NK-92 treated with Interleukin-12 subunit alpha and Interleukin-12 subunit beta, amount 100 ng/mL, for 24 hours (cell line): ENCODE measurements around the gene GTPBP1.

Experiments
- DNase-seq: peaks from one replicate; lab custom pipeline; 2025; lab: John Stamatoyannopoulos, UW

Gene GTPBP1

DNA sequence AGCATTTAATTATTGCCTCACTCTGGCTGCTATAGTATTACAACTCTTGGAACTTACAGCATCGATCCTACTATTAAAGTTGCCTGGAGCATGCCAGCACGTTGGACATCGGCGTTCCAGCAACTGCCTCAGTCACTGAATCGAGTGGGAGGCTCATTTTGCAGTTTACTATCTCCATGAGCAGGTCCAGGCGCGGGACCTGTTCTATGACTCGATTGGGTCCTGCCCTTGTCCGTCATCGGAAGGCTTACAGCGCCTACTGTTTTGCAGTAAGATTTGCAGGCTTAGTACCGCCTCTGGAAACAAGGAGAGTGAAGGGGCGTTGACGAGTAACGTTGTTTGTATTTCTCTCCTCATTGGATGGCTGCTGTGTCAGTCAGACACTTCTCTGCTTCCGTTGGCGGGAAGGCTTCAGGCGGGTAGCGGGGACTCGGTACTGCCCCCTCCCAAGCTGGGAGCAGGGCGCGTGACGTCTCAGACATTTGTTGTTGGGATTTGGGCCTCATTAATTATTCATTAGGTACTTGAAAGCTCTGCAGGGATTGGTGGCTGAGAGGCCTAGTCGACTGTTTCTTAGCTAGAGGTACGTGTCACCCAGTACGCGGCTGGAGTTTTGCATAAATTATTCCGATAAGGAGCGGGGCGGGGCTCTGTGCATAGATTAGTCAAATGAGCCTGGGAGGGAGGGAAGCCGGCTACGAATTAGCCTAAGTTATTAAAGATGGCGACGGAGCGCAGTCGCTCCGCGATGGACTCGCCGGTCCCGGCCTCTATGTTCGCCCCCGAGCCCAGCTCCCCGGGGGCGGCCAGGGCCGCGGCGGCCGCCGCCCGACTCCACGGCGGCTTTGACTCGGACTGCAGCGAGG is at the start of gene GTPBP1:
Gene GTPBP1 (plus strand): TSS at position 710 of the 866 bp plus-strand sequence. CDS start 12 bp downstream, at position 722.
- DNase-seq: peak; percentile 95

DNA sequence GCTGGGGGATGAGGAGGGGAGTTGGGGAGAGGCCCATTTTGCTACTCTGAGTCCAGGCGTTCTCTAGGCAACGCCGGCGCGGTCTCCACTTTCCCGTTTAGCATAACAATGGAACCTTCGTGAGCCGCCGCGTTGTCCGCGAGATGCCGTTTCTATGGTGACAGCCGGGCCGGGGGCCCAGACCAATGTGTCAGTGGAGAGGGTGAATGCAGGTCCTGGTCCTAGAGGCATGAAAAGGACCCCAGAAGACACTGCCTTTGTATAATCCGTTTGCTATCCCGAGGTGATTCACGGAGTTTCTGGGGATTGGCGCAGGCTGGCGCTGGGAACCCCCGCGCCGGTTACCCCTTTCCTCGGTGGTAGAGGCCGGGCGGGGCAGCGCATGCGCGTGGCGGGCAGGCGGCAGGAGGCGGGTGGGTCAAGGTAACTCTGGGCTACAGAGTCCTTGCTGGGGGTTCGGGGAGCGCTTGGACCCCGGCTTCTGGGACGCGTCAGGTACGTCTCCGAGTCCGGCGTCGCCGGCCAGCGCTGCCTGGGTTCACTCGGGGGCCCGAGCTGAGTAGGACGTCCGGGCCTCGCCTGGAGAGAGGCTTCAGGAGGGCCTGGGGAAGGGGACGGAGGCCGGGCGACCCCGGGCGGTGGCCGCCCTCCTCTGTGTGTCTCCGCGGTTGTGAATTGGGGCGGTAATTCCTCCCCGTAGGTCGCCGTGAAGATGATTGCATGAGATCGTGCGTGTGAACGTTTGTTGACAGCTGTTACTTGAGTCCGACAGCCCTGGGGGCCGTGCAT is 49.3 kb upstream of the GTPBP1 start, which contains the start of the genes CBY1 and FAM227A:
Gene CBY1 (plus strand): TSS at position 383 of the 789 bp plus-strand sequence. CDS start 11,417 bp downstream, outside the sequence.
Gene FAM227A (minus strand): TSS at position 137 of the 789 bp plus-strand sequence. CDS start 6,224 bp downstream, outside the sequence.
- peak; percentile 72 for DNase-seq

DNA sequence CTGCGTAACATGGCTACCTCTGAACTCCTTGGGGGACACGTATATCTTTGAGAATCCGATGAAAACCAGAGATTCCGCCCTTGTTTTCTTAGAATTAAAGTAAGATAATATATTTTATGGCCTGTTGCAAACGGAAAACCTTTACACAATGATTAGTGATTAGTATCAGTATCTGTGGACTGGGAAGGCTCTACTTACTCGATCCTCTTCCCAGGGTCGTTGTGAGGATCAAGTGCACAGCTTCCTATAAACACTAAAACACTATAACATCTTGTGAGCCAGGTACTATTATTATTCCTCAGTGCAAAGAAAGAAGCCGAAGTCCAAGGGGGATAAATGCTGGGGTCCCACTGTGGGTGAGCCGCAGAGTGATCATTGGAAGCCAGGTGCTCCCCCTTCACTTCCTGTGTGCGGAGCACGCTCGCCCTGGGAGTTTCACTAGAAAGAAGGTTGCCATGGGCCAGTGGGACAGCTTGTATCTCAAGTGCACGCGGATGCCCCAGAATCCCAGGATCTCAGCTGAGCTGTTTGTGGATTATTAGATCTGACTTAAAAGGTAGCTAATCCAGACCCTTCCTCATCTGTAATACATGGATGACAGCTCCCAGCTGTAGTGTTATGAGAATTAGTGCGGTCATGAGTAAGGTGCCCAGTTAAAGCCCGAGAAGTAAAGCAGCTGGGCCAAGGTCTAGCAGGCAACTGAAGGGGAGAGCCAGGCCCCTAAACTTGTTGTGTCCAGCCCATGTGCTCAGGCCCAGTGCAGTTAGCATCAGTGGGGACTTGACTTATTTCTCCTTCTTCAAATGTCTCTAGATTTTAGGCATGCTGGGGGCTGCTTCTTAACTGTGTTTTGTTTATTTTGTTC is 48.5 kb upstream of the GTPBP1 start:
- no peak for DNase-seq

DNA sequence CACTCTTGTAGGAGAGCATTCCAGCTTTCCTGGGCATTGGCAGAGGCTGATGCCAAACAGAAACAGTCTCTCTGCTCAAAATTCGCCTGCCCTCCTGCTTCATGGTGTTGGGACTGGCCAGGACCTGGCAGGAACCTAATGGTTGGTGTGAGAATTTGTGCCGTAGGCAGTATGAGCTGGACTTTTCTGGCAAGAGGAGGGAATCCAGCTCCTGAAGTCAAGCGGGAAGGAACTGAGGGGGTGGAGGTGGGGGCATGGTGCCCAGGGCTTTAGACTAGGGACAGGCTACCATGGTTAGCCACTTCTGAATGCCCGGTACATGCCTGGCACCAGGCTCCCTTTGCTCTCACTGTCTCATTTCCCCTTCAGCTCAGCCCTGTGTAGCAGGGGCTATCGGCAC is 30.9 kb upstream of the GTPBP1 start:
- no peak for DNase-seq

DNA sequence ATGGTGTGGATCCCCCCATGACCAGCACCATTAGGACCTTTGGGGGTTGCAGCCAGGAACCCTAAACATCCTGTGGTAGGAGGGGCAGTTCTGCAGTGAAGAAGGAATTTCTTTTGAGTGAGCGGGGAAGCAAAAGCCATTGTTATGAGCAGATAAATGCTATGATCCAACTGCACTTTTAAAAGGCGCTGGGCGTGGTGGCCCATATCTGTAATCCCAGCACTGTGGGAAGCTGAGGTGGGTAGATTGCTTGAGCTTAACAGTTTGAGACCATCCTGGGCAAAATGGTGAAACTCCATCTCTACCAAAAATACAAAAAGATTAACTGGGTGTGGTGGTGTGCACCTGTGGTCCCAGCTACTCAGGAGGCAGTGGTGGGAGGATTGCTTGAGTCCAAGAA is 29.9 kb upstream of the GTPBP1 start:
- DNase-seq: no peak

DNA sequence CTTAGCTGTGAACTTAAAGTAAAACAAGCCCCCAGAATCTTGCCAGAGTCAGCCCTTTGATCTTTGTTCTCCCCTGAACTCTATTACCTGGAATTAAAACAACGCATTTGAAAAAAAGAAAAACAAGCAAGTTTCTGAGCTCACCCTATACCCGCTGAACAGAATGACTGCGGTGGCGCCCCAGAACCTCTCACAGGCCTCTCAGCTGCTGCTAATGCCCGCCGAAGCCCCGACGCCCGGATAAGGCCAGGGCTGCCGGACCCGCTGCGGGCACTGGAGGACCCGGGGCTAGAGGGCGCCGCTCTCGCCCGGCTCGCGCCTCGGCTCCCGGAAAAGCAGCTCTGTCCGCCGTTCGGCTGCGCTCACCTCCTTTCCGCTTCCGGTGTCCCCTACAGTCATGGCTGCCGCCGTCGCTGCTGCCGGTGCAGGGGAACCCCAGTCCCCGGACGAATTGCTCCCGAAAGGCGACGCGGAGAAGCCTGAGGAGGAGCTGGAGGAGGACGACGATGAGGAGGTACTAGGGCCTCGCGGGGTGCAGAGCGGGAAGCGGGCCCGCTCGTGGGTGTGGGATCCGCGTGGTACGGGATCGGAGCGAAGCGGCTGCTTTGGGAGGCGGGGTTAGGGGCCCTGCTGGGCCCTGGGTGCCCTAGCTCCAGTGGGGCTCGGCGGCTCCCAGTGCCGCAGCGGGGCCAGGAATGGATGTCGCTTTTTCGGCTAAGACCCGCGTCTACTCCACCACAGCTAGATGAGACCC is 24.0 kb upstream of the GTPBP1 start, which contains the start of gene TOMM22:
Gene TOMM22 (plus strand): TSS at position 376 of the 754 bp plus-strand sequence. CDS start 22 bp downstream, at position 398.
- DNase-seq: peak; percentile 77

DNA sequence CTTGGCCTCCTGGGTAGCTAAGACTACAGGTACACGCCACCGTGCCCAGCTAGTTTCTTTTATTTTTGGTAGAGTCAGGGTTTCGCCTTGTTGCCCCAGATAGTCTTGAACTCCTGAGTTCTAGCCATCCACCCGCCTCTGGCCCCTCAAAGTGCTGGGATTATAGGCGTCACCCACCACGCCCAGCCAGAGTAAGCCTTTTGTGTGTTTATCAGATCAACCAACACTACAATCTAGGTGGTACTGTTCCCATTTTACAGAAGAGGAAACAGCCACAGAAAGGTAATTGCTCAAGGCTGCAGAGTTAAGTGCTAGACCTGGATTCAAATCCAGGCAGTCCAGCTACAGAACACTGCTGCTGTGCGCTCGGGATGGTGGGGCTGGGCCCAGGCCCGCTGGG is 20.8 kb upstream of the GTPBP1 start:
- no peak for DNase-seq

DNA sequence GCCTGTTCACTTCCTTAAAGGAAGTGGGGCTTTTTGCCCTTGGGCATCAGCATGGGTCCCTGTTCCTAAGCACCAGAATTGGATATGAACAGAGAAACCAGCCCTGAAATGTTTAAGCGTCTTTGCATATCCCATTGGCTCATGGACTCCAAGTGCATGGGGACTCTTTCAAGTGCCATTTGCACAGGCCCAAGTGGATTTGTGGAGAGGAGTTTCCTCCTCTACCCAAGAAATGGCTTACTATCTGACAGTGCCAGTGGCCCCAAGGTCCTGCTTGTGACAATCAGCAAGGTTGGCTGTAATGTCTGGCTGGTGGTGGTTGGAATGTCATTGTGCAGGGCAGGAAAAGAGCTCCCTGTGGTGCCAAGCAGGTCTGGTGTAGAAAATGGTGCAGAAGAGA is 20.0 kb upstream of the GTPBP1 start:
- no peak for DNase-seq

DNA sequence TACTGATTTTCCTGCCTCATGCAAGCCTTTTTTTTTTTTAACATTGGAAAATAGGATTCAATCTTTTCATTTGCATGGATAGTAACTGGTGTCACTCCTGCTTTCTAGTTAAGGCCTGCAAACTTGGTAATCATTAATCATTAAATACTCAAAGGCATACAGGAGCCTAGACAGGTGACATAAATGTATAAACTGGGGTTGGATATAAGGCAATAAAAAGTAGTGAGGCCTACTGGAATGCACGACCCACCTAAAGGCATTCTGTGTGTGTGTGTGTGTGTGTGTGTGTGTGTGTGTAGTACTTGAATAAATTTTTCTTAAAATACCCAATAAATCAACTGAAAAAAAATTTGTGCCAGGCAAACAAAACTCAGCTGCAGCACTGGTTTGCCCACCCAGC is 16.1 kb upstream of the GTPBP1 start:
- no peak for DNase-seq

DNA sequence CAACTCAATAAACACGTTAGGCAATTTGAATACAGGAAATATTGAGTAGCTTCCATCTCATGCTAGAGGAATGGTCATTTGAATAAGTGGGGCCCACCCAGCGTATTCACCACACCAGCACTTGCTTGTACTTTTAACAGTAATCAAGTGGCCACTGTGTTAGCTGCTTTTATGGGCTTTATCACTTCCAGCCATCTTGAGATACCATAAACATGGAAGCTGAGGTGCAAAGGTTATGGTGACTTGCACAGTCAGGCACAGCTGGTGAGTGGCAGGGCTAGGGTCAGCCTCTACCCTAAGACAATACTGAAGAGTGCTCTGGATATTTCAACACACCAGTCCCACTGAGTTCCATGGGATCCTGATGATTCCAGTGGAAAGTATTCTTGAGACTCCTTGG is 11.7 kb upstream of the GTPBP1 start:
- no peak for DNase-seq

DNA sequence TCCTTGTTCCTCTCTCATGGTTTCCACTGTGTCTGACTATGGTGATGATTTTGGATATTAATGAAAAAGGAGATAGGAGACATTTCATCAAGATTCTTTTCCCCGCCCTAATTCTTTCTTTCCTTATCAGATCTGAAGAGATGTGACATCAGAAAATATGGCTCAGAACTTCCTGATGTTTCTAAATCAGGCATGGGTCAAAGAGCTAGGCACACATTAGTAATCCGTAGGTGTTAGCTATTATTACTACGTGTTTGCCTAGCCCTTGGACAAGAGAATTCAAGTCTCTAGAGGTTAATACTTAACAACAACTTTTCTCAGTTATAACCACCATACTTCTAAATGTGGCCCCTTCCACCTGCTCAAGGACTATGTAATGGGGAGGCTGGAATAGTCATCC is 10.8 kb upstream of the GTPBP1 start:
- no peak for DNase-seq

DNA sequence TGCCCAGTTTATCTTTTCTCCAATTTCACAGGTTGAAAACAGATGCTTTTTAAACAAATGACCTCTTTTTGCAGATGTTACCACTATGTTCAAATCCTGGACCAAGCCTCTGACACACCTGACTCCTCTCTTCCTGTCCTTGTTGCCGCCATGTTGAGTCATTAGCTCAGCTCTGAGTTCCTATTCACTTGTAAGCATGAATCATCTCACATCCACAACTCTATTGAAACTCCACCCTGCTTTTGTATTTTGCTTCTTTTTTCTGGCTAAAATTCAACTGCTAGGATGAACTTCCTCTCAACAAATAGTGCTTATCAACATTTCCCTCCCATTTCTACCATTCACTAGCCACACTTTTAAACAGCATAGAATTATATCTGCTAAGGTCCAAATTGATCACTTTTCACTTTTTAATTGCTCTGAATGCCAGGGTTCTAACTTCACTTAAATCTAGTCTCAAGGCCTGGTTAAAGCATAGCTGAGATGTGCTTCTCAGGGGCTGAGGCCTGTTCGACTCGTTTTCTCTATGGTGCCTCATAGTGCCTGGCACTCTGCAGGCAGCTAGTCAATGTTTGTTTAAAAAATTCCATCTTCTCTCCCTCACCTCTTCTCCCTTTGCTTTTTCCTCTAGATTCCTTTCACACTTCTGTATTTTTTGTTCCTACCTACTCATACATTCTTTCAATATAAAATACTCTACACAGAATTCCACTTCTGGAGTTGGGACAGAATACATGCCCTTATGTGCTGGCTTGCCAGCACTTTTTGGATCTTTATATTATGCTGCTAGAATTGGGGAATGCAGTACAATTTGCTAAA is 8.9 kb upstream of the GTPBP1 start:
- DNase-seq: peak; percentile 17

DNA sequence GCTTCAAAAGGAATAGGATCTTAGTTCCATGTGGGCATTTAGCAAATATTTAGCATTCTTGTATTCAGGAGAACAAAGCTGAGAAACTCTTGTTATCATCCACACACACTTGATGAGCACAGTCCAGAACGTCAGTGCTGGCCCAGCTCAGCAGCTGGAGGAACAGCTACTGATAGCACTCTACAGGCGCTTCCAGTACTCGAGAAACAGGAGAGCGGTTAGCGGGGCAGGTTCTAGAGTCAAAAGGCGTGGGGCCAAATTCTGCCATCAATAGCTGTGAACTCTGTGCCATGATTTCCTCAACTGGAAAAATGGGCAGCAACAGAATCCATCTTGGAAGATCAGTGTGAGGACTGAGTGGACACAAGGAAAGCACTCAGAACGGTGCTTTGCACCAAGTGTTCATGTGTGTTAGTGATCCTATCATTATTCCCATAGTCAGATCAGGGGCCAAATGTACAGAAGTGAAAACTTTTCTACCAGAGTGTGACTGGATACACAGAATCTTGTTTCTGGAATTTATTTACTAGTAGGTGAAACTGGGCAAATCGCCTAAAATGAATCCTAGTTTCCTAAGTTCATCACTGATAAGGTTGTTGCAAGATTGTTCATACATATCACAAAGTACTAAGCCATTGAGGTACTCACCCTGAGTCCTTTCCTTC is 8.2 kb upstream of the GTPBP1 start:
- no peak for DNase-seq

DNA sequence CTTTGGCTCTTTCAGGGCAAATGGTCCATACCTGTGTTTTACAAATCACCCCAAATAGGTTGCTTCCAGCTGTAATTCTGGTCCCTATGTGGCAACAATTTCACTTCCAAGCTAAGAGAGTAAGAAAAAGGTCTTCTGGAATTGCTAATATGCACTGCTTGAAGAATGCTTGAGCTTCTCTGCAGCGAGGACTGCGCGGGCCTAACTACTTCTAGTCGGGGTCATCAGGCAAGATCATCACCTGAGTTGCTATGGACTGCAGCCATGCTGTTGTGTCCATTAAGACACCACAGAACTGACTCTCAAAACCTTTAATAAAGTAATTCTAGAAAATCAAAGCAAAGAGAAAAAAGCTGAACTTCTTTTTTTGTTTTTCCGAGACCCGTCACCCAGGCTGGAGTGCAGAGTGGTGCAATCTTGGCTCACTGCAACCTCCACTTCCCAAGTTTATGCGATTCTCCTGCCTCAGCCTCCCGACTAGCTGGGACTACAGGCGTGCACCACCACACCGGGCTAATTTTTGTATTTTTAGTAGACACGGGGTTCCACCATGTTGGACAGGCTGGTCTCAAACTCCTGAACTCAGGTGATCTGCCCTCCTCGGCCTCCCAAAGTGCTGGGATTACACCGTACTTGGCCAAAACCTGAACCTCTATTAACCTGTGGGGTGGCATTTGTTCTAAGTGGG is 7.2 kb upstream of the GTPBP1 start:
- no peak for DNase-seq

DNA sequence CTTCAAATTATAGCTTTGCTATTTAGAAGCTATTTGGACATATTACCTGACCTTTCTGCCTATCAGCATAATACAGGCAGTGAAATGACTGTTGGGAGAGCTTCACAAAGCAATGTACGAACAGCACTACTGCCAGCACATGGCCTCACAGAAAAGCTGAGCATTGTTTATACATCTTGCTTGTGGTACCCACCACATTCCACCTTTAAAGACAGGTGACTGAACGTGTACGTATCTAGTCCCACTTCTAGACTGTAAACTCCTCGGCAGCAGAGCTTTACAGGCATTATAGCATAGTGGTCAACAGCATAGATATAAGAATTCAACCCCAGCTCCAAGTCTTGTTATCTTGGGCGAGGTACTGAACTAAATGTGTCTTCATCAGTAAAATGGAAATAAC is 6.6 kb upstream of the GTPBP1 start:
- no peak for DNase-seq

DNA sequence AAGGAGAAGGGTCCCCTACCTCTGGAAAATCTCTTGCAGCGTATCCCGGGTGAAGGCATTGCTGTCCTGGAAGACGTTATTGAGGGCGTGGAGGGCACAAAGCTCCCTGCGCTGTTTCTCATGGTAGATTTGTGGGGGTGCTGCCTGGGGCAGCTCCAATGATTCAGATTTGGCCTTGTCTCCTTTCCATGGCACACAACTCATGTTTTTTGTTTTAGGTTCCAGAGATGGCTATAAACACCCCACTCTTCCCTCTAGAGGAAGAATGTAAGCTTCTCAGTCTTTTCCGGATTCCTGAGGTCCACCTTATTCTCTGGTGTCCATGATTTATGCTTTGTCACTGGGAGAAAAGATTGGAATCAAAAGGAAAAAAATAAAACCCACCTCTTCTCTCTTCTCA is 6.0 kb upstream of the GTPBP1 start:
- no peak for DNase-seq

DNA sequence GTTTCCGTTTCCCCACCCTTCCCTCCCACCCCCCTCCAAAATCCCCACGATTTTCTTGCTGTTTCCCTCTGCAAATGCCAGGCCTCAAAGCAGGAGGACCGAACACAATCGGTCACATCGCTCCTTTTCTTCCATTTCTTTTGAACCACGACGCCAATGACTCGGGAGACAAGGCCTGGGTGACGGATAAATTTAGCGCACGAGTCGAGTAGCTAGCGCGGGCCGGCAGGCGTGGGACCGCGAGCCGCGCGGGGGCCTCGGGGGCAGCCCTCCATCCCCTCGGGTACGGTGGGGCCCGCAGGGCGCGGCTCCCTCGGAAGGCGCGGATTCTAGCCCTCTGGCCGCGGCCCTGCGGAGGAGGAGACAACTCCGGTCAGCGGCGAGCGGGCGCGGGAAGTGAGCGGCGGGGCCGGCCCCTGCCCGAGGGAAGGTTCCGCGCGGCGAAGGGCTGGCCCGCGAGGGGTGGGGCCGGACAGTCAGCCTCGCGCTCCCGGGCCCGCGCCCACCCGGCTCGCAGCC is 5.4 kb upstream of the GTPBP1 start:
- DNase-seq: no peak

DNA sequence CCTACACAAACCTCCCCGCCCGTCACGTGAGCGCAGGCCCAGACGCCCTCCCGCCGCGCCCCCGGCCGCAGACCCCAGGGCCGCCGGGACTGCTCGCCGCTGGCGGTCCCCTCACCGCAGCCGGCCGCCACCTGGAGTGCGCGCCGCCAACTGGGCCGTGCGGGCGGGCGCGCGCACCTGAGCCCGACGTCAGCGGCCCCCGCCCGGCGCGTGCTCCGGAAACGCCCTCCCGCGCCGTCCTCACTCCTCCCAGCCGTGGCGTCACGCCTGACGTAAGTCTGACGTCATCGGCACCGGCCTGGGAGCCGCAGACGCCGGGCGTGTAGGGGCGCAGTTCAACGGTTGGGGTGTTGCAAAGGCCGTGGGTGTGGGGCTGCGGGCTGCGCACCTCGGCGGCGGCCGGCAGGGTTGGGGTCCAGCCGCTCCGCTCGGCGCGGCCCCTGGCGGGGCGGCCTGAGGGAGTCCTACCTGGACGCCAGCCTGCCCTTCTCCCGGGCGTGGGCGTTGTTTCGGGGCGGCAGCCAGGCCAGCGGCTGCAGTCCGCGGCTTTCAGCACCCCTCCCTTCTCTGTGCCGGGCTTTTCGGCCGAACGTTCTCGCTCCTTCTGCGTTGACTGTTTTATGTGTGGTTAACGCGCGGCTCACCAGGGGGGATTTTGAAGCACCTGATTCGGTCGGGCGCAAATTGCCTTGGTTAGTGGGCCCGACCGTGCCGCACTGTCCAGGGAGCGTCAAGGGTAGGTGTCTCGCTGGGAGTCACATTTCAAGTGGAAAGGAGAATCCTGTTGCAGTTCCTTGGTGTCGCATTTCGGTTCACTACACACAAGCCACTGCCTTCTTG is 4.7 kb upstream of the GTPBP1 start, which contains the start of gene JOSD1:
Gene JOSD1 (minus strand): TSS at position 155 of the 840 bp plus-strand sequence. CDS start 956 bp downstream, outside the sequence.
- DNase-seq: peak; percentile 89
